ENCODE data around the gene SUSD4. TPM values are rescaled to one million over a fixed set of nuclear protein-coding genes. Genes with fewer than 3 reads are reported as not detected.

The SUSD4 gene
- total RNA-seq, 2 donors from 2014 or later = 1.1 to 1.2 TPM

DNA sequence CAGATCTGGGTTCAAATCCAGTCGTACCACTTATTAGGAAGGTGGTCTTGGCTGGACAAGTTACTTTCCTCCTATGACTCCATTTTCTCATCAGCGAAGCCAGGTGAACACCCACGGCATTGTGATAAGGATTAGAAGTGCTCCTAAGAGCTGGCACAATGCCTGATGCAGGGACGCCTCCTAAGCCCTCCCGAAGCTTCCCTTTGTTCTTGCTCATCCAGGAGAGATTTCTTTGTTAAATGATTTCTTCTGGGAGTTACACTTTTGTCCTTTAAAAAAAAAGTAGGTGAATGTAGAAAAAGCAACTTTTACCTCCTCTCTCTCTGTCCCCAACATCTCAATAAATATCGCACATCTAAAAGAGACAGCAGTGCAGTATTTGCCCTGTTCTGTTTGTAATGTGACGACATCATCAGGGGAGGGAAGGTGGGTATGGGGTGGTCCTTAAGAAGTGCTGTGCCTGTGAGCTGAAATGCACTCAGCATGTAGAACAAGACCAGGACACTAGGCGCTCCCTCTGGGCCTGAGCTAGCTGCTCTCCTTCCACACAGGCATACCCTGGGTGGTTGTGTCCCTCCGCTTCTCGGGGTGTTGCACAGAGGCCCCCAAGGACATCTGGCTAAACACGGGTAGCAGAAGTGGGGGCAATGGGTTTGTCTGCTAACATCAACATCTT lies 43.9 kb downstream of the SUSD4 start:
- Mint-ChIP-seq H3K9me3 (peaks cover 0 to 1% of the 10 kb centered on the region in 2 donors), H3K36me3 (no peaks in the 10 kb centered on the region)

DNA sequence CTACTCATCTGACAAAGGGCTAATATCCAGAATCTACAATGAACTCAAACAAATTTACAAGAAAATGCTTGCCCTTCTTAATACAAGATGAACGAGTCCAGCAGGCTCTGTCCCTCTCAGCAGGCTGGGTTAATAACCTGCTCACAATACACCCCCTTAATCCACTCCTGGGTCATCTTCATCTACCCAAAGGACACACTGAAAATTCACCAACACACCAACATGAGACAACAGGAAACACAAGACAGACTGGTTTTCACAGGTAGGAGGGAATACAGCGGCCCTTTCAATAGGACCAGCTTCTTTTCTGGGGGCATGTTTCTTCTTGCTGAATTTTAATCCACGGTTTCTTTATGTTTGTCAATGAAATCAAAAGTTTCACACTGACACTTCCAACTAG lies 44.6 kb downstream of the SUSD4 start:
- Mint-ChIP-seq H3K27ac (no peak overlapping the region), H3K9me3 (no peaks in the 10 kb centered on the region), H3K36me3 (no peaks in the 10 kb centered on the region)
- ATAC-seq = no peak
- DNase-seq (ENCODE audit: low spot score in 2 of 2) = no peak

More for the DNA sequence above, 43.9 kb downstream of the SUSD4 start:
- ATAC-seq = no peak
- H3K27ac Mint-ChIP-seq = no peak overlapping the region
- DNase-seq (ENCODE audit: low spot score in 2 of 2) = no peak

DNA sequence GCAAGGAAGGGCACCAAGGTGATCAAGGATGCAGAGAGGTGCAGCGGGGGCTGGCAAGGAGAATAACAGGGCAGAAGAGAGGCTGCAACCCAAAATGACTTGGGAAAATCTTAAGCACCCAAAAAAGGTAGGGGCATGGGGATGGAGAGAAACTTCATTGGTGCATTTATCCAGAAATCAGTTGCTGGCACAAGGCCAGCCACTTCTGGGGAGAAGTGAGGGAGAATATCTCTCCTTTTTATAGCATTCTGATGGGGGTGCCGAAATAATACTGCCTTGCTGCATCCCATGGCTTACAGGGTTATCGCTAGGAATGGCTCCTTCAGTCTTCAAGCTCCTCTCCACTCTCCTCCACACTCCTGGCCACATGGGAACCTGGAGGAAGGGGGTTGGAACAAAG lies 47.9 kb downstream of the SUSD4 start:
- Mint-ChIP-seq H3K36me3 (no peaks in the 10 kb centered on the region), H3K27ac (peak overlapping the region in 1 of 2 donors; percentile 31), H3K9me3 (no peaks in the 10 kb centered on the region)
- no peak for ATAC-seq
- no peak for DNase-seq (ENCODE audit: low spot score in 2 of 2)

DNA sequence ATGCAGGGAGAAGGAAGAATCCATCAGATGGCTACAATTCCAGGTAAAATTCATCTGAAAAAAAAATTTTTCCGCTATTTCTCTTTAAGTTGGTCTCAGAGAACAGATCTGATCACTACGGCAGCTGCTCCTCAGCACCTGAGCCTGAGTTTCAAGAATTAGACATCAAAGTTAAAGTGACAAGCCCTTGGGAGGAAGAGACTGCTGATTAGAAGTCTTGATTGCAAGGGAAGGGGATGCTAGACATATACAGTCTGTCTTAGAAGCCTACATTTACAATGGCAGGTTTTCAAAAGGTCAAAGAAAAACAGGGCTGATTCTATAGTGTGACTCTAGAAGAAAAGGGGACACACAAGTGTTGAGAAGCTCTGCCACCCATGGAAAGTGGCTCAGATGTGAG lies 48.3 kb downstream of the SUSD4 start:
- peak overlapping the region in 1 of 2 donors; percentile 31 for H3K27ac Mint-ChIP-seq
- ATAC-seq = no peak

GRCh38 chr1:223313415-223313754 lies 50.6 kb downstream of the SUSD4 start:
- ATAC-seq = no peak

More for the DNA sequence above, 48.3 kb downstream of the SUSD4 start:
- Mint-ChIP-seq H3K36me3 (no peaks in the 10 kb centered on the region), H3K9me3 (no peaks in the 10 kb centered on the region)
- no peak for DNase-seq (ENCODE audit: low spot score in 2 of 2)

DNA sequence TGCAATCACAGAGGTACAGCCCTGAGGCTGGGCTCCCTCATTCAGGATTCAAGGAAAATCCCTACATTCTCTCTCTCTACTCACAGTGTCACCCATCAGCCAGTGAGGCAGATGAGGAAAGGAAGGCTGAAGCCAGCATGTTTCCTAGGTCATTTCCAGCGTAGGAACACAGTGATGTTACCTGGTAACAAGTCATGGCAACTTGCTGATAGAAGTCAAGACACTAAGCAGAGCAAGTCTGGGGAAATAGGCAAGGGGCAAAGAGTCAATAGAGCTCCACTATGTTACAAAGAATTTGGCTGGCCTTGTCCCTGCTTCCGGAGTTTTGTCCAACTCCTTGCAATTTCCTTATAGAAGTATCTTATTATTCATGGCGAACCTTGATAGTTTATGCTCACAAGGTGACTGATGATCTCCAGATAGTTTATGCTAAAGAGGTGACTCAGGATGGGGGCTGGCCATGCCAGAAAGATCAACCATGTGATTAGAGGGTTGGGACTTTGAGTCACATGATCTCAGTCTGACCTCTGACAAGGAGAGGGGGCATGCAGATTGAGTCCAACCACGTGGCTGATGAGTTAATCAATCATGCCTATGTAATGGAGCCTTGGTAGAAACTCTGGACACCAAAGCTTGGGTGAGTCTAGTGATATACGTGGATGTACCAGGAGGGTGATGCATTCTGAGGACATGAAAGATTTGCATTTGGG lies 51.1 kb downstream of the SUSD4 start:
- DNase-seq (ENCODE audit: low spot score in 2 of 2) (no peak), ATAC-seq (peak in 1 of 2 donors; percentile 41)
- Mint-ChIP-seq H3K9me3 (no peaks in the 10 kb centered on the region), H3K36me3 (no peaks in the 10 kb centered on the region), H3K27ac (no peak overlapping the region)

More at GRCh38 chr1:223313415-223313754, 50.6 kb downstream of the SUSD4 start:
- no peak for DNase-seq (ENCODE audit: low spot score in 2 of 2)
- H3K9me3 Mint-ChIP-seq = no peaks in the 10 kb centered on the region
- no peaks in the 10 kb centered on the region for H3K36me3 Mint-ChIP-seq
- no peak overlapping the region for H3K27ac Mint-ChIP-seq

DNA sequence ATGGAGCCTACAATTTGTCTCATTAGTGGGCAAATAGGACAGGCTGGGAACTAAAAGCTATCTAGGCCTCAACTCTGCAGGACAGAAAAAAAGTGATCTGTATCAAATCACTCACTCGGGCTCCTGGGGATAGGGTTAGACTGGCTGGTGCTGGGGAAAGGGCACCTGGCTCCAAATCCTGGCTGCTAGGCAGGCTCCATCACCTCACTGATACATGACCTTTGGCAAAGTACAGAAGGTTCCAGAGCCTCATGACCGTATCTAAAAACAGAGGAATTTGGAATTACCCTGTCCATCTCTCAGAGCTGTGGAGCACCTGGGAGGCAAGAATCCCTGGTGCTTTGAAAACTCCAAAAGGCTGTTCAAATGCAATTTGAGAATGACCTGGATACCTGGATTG lies 51.7 kb downstream of the SUSD4 start:
- Mint-ChIP-seq H3K36me3 (no peaks in the 10 kb centered on the region), H3K9me3 (no peaks in the 10 kb centered on the region), H3K27ac (no peak overlapping the region)
- DNase-seq (ENCODE audit: low spot score in 2 of 2) = no peak
- ATAC-seq = no peak

DNA sequence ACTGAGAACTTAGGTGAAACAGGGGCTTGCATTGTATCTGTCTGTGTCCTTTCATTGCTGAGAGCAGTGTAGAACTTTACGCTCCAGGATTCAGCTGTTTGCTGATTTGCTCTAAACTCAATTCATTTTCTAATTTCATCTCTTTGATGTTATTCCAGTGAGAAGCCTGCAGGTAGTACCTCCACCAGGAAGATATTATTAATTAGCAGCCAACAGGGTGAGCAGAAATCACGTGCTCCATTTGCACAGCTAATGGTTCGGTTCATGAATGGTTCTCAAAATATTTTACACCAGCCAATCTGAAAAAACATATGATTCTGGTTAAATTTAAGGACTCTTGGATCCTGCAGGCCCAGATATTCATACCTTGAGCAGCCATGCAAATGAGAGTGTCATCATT lies 52.1 kb downstream of the SUSD4 start:
- ATAC-seq (no peak), DNase-seq (ENCODE audit: low spot score in 2 of 2) (no peak)
- Mint-ChIP-seq H3K27ac (no peak overlapping the region), H3K9me3 (no peaks in the 10 kb centered on the region), H3K36me3 (no peaks in the 10 kb centered on the region)

DNA sequence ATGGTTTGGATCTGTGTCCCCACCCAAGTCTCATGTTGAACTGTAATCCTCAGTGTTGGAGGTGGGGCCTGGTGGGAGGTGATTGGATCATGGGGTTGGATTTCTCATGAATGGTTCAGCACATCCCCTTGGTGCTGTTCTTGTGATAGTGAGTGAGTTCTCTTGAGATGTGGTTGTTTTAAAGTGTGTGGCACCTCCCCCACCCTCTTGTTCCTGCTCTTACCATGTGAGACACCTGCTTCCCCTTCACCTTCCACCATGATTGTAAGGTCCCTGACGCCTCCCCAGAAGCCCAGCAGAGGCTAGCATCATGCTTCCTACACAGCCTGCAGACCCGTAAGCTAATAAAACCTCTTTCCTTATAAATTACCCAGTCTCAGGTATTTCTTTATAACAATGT lies 55.8 kb downstream of the SUSD4 start:
- no peak for DNase-seq (ENCODE audit: low spot score in 2 of 2)
- ATAC-seq = no peak
- Mint-ChIP-seq H3K27ac (no peak overlapping the region), H3K9me3 (peaks cover 0 to 5% of the 10 kb centered on the region in 2 donors), H3K36me3 (peaks cover 0 to 5% of the 10 kb centered on the region in 2 donors)

- Mint-ChIP-seq H3K9me3 (peaks cover 0 to 8% of the 10 kb centered on the region in 2 donors), H3K27ac (no peak overlapping the region), H3K36me3 (peaks cover 0 to 7% of the 10 kb centered on the region in 2 donors)
- no peak for DNase-seq (ENCODE audit: low spot score in 2 of 2)
- no peak for ATAC-seq
These were observed 56.4 kb downstream of the SUSD4 start for GRCh38 chr1:223307544-223307943.

DNA sequence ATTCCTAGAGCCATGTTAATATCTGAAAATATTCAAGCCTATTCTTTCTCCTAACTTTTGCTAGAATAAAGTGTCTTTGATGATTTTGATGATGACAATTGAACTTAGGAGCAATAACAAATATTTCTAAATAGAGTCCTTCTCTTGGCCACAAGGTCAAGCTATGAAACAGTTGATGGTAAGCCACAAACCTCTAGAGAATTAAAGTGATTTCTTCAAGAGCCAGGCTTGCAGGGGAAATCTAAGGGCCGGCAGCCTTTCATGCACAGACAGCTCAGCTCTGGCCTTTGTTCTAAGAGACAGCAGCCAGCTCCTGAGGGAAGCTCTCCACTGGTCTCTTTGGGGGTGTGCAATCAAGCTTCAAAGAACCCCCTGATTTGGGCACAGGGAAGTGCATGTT lies 59.0 kb downstream of the SUSD4 start:
- H3K27ac Mint-ChIP-seq = no peak overlapping the region
- ATAC-seq = no peak

GRCh38 chr1:223301371-223301770 lies 62.6 kb downstream of the SUSD4 start:
- peak; percentile 22 to 62 for ATAC-seq
- peaks cover 0 to 13% of the 10 kb centered on the region in 2 donors for H3K9me3 Mint-ChIP-seq
- DNase-seq (ENCODE audit: low spot score in 2 of 2) = no peak
- peaks cover 0 to 11% of the 10 kb centered on the region in 2 donors for H3K36me3 Mint-ChIP-seq
- H3K27ac Mint-ChIP-seq = peak overlapping the region in 1 of 2 donors; percentile 6

More for the DNA sequence above, 59.0 kb downstream of the SUSD4 start:
- Mint-ChIP-seq H3K36me3 (peaks cover 0 to 11% of the 10 kb centered on the region in 2 donors), H3K9me3 (peaks cover 0 to 13% of the 10 kb centered on the region in 2 donors)
- DNase-seq (ENCODE audit: low spot score in 2 of 2) = no peak

DNA sequence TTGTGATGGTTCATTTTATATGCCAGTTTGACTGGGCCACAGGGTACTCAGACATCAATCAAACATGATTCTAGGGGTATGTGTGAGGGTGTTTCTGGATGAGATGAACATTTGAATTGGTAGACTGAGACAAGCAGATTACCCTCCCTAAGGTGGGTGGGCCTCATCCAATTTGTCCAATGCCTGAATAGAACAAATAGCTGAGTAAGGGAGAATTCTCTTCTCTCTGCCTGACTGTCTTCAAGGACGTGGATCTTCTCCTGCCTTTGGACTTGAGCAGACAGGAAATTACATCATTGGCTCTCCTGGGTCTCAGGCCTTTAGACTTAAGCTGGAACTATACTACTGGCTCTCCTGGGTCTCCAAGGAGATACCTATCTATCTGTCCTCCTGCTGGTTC lies 64.4 kb downstream of the SUSD4 start:
- DNase-seq (ENCODE audit: low spot score in 2 of 2) = no peak
- peaks cover 0 to 13% of the 10 kb centered on the region in 2 donors for H3K9me3 Mint-ChIP-seq
- peak overlapping the region in 1 of 2 donors; percentile 9 for H3K27ac Mint-ChIP-seq
- H3K36me3 Mint-ChIP-seq = peaks cover 0 to 11% of the 10 kb centered on the region in 2 donors
- ATAC-seq = no peak

GRCh38 chr1:223298701-223299100 lies 65.3 kb downstream of the SUSD4 start:
- H3K27ac Mint-ChIP-seq = no peak overlapping the region
- peaks cover 0 to 13% of the 10 kb centered on the region in 2 donors for H3K9me3 Mint-ChIP-seq
- peaks cover 0 to 11% of the 10 kb centered on the region in 2 donors for H3K36me3 Mint-ChIP-seq
- DNase-seq (ENCODE audit: low spot score in 2 of 2) = no peak
- no peak for ATAC-seq

- no peak overlapping the region for H3K27ac Mint-ChIP-seq
- ATAC-seq (no peak), DNase-seq (ENCODE audit: low spot score in 2 of 2) (no peak)
- peaks cover 0 to 5% of the 10 kb centered on the region in 2 donors for H3K9me3 Mint-ChIP-seq
- H3K36me3 Mint-ChIP-seq = peaks cover 0 to 6% of the 10 kb centered on the region in 2 donors
These were observed 66.2 kb downstream of the SUSD4 start for GRCh38 chr1:223297800-223298199.

DNA sequence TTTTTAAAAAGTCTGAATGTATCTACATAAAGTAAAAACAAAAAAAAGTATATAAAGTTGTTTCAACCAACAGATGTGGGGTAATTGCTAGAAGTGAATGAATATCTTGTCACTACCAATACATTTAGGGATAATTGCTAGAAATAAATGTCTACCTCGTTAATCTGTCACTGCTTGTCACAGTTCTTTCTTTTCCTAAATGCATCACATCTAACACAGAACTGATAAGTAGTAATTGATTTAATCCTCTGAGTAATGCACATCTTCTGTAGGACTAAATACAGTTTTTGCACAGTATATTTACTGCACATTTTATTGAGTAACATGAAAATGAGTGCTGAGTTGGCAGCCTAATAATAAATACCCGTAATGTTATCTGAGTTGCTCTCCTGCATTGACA lies 72.2 kb downstream of the SUSD4 start:
- Mint-ChIP-seq H3K9me3 (no peaks in the 10 kb centered on the region), H3K36me3 (no peaks in the 10 kb centered on the region), H3K27ac (no peak overlapping the region)
- DNase-seq (ENCODE audit: low spot score in 2 of 2) (no peak), ATAC-seq (no peak)

DNA sequence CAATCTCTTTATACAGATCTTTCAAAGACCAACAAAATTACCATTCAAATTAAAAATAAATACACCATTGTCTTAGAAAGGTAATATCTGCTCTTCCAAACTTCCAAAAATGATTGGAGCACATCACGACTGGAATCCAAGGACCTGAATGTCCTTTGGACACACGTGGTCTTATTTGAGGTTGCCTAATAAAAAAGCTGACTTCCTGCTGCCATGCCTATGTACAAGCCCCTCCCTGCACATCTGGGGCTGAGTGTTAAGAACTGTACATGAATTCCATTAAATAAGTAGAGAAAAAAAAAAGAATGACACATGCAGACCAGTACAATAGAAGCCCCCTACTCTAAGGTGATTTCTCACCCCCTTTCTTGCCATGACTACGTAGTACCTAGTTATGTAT lies 73.6 kb downstream of the SUSD4 start:
- Mint-ChIP-seq H3K27ac (no peak overlapping the region), H3K36me3 (peaks cover 3 to 4% of the 10 kb centered on the region in 2 donors), H3K9me3 (peaks cover 3% of the 10 kb centered on the region in 2 donors)
- DNase-seq (ENCODE audit: low spot score in 2 of 2) = no peak
- no peak for ATAC-seq

- Mint-ChIP-seq H3K27ac (no peak overlapping the region), H3K36me3 (peaks cover 6% of the 10 kb centered on the region in 2 donors), H3K9me3 (peaks cover 3 to 7% of the 10 kb centered on the region in 2 donors)
- no peak for DNase-seq (ENCODE audit: low spot score in 2 of 2)
- no peak for ATAC-seq
These were observed 74.4 kb downstream of the SUSD4 start for GRCh38 chr1:223289621-223290020.

All from activated naive CD4-positive, alpha-beta T cell treated with anti-CD3 and anti-CD28 coated beads, Interleukin-2, amount 50 U/mL, for 72 hours (primary cell).